ENCODE results near the gene PDE6A.
"Not testable (repeated sequence)": the region's sequence is repeated elsewhere in the genome, so short reads cannot be mapped to it uniquely, and the experiment has no call there.

Gene PDE6A

DNA sequence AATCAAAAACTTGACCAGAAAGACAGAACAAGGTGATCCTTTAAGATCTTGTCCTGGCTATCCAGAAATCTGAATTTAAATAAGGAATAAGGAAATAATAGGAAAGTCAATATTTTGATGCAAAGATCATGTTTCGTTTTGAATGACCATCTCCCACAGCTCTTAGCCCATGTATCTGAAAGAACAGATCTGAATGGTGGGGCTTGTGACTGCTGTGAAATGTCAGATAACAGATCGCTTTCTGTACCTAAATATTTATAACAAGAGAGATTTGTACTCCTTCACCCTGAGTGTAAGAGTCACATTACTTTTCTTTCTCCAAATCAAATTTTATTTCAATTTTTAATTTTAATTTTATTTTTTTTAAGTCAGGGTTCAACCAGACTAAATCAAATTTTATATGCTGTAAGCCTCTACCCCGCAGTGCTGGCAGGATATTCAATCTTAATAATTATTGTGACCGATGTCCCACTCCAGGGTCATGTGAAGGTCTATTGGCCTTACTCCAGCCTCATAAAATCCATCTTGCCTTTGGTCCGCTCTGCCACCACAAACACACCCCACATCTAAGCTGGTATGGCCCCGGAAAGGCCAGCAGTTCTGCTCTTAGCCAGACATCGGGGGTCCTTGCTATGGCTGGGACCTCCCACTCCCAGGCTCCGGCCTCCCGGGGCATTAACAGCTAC, 9.0 kb upstream of the PDE6A start:
- no peaks in the 10 kb centered on the region for H3K4me1 ChIP-seq (ENCODE audit: low read length)
- H3K79me2 ChIP-seq (ENCODE audit: low read length), result no peaks in the 10 kb centered on the region
- no peak overlapping the region for H3K9ac ChIP-seq (ENCODE audit: low read length)
- H3K27ac ChIP-seq (ENCODE audit: low read length), result no peak overlapping the region
- H3K27me3 ChIP-seq (ENCODE audit: low read depth, low read length), result 0 out of 2 replicates have a peak, but pooled peaks cover 2% of the 10 kb centered on the region
- H3K4me3 ChIP-seq (ENCODE audit: low read length), result no peak overlapping the region
- H2AFZ ChIP-seq (ENCODE audit: low read depth, low read length), result no peak overlapping the region
- TF ChIP-seq, protein P1, sequence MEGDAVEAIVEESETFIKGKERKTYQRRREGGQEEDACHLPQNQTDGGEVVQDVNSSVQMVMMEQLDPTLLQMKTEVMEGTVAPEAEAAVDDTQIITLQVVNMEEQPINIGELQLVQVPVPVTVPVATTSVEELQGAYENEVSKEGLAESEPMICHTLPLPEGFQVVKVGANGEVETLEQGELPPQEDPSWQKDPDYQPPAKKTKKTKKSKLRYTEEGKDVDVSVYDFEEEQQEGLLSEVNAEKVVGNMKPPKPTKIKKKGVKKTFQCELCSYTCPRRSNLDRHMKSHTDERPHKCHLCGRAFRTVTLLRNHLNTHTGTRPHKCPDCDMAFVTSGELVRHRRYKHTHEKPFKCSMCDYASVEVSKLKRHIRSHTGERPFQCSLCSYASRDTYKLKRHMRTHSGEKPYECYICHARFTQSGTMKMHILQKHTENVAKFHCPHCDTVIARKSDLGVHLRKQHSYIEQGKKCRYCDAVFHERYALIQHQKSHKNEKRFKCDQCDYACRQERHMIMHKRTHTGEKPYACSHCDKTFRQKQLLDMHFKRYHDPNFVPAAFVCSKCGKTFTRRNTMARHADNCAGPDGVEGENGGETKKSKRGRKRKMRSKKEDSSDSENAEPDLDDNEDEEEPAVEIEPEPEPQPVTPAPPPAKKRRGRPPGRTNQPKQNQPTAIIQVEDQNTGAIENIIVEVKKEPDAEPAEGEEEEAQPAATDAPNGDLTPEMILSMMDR (IDR thresholded peaks at IDR 0.05; ENCODE audit: low read depth, low read length), result no peak
- TF ChIP-seq EZH2phosphoT487 (IDR thresholded peaks at IDR 0.05; ENCODE audit: low read depth), result no peak
- H3K9me3 ChIP-seq (ENCODE audit: insufficient read depth, low read length), result no peaks in the 10 kb centered on the region
- H4K20me1 ChIP-seq (ENCODE audit: insufficient read depth, low read length), result no peaks in the 10 kb centered on the region
- H3K4me2 ChIP-seq (ENCODE audit: low read length), result no peak overlapping the region
- no peaks in the 10 kb centered on the region for H3K36me3 ChIP-seq (replicated peaks; ENCODE audit: low read depth, low read length)

DNA sequence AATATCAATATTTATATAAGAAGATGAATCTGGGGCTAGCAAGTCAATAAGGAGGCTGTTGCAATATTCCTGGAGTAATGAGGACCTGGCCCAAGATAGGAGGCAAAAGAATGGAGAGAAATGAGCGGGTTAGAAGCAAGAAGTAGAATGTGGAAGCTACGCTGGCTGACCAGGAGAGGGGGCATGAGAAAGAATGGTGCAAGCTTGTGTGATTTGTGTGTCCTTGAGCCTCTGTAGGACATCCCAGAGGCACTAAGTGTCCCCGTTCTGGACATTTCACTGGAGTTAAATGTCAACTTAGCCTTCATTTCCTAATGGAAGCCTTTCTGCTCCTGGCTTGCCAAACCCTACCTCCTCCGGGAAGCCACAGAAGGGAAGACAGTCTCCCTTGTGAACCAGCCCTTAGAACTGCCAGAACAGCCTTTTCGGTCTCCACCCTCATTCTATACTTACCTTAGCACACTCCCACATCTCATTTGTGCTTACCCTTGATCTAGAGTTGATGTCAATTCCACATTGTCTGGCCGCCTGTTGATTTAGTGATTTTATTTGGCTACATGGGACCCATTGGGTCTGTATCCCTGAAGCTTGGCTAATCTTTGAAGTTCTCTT, 6.7 kb upstream of the PDE6A start:
- Histone ChIP-seq H2AFZ (ENCODE audit: low read depth, low read length) (no peak overlapping the region), H3K4me2 (ENCODE audit: low read length) (no peak overlapping the region), H3K4me1 (ENCODE audit: low read length) (no peaks in the 10 kb centered on the region), H3K4me3 (ENCODE audit: low read length) (no peak overlapping the region), H3K36me3 (replicated peaks; ENCODE audit: low read depth, low read length) (no peaks in the 10 kb centered on the region), H3K9ac (ENCODE audit: low read length) (no peak overlapping the region), H3K9me3 (ENCODE audit: insufficient read depth, low read length) (no peaks in the 10 kb centered on the region), H3K79me2 (ENCODE audit: low read length) (no peaks in the 10 kb centered on the region), H4K20me1 (ENCODE audit: insufficient read depth, low read length) (no peaks in the 10 kb centered on the region), H3K27me3 (ENCODE audit: low read depth, low read length) (0 out of 2 replicates have a peak, but pooled peaks cover 3% of the 10 kb centered on the region), H3K27ac (ENCODE audit: low read length) (no peak overlapping the region)
- no peak for TF ChIP-seq EZH2phosphoT487 (IDR thresholded peaks at IDR 0.05; ENCODE audit: low read depth)
- TF ChIP-seq, protein P1 (IDR thresholded peaks at IDR 0.05; ENCODE audit: low read depth, low read length), result no peak

DNA sequence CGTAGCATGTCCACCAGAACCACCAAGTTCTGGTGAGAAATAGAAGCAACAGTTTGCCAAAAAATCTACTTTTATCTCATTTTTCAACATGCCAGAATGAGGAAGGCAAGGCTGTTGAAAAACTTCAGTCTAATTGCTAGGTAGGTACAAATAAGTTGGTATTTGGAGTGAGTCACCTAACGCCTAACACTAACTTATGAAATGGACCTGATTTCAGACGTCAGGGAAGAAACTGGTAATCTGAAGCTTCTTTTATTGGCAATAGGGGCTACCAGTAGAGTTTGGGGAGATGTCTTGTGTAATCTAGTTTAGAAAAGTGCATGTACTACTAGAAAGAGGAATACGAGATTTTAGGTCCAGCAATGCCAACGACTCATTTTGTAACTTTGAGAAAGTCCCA, 4.4 kb upstream of the PDE6A start:
- no peak overlapping the region for H3K4me2 ChIP-seq (ENCODE audit: low read length)
- no peaks in the 10 kb centered on the region for H3K79me2 ChIP-seq (ENCODE audit: low read length)
- no peak for TF ChIP-seq EZH2phosphoT487 (IDR thresholded peaks at IDR 0.05; ENCODE audit: low read depth)
- TF ChIP-seq, protein P1 (IDR thresholded peaks at IDR 0.05; ENCODE audit: low read depth, low read length), result no peak
- H3K27ac ChIP-seq (ENCODE audit: low read length), result no peak overlapping the region
- no peaks in the 10 kb centered on the region for H3K4me1 ChIP-seq (ENCODE audit: low read length)
- no peak overlapping the region for H2AFZ ChIP-seq (ENCODE audit: low read depth, low read length)
- H3K9ac ChIP-seq (ENCODE audit: low read length), result no peak overlapping the region
- H4K20me1 ChIP-seq (ENCODE audit: insufficient read depth, low read length), result no peaks in the 10 kb centered on the region
- H3K36me3 ChIP-seq (replicated peaks; ENCODE audit: low read depth, low read length), result no peaks in the 10 kb centered on the region
- H3K9me3 ChIP-seq (ENCODE audit: insufficient read depth, low read length), result no peaks in the 10 kb centered on the region
- H3K27me3 ChIP-seq (ENCODE audit: low read depth, low read length), result 0 out of 2 replicates have a peak, but pooled peaks cover 3% of the 10 kb centered on the region
- no peak overlapping the region for H3K4me3 ChIP-seq (ENCODE audit: low read length)

DNA sequence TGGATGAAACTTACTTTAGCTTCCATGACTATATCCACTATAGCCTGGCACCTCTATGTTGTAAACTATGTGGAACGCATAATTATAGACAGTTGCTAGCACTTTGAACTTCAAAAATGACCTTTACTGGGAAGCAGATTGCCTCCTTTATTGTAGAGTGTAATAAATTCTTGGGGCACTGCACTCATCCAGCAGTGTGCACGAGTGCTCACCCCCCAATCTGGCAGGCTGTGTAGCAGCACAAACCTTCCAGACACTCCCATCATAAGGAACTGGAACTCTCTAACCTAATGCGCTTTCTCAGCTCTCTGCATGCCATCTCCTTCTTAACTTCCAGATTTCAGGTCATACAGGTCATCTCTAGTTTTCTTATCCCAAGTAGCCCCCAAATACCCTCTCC, 1.5 kb upstream of the PDE6A start:
- Histone ChIP-seq H3K4me1 (ENCODE audit: low read length) (no peaks in the 10 kb centered on the region), H3K4me3 (ENCODE audit: low read length) (no peak overlapping the region), H3K9ac (ENCODE audit: low read length) (no peak overlapping the region), H3K27me3 (ENCODE audit: low read depth, low read length) (0 out of 2 replicates have a peak, but pooled peaks cover 3% of the 10 kb centered on the region), H3K79me2 (ENCODE audit: low read length) (no peaks in the 10 kb centered on the region), H2AFZ (ENCODE audit: low read depth, low read length) (no peak overlapping the region), H3K27ac (ENCODE audit: low read length) (no peak overlapping the region), H4K20me1 (ENCODE audit: insufficient read depth, low read length) (no peaks in the 10 kb centered on the region), H3K9me3 (ENCODE audit: insufficient read depth, low read length) (no peaks in the 10 kb centered on the region), H3K4me2 (ENCODE audit: low read length) (no peak overlapping the region), H3K36me3 (replicated peaks; ENCODE audit: low read depth, low read length) (no peaks in the 10 kb centered on the region)
- no peak for TF ChIP-seq EZH2phosphoT487 (IDR thresholded peaks at IDR 0.05; ENCODE audit: low read depth)
- TF ChIP-seq, protein P1 (IDR thresholded peaks at IDR 0.05; ENCODE audit: low read depth, low read length), result no peak

DNA sequence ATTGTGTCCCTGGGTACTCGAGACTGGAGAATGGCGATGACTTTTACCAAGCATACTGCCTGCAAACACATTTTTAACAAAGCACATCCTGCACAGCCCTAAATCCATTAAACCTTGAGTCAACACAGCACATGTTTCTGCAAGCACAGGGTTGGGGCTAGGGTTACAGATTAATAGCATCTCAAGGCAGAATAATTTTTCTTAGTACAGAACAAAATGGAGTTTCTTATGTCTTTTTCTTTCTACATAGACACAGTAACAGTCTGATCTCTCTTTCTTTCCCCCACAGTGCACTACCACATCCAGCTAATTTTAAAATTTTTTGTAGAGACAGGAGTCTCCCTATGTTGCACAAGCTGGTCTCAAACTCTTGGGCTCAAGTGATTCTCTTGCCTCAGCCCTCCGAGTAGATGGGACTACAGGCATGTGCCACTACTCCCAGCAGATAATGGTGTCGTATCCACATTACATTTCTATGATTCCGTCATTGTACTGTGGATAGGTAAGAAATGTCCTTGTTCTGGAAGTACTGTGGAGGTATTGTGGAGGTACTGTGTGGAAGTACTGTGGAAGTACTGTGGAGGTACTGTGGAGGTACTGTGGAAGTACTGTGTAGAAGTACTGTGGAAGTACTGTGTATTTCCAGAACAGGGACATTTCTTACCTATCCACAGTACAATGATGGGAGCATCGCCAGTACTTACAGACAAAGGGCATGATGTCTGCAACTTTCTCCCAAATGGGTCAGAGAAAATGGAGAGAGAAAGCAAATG, 1.2 kb downstream of the PDE6A start:
- H3K9ac ChIP-seq (ENCODE audit: low read length); H3K27ac ChIP-seq (ENCODE audit: low read length); H3K9me3 ChIP-seq (ENCODE audit: insufficient read depth, low read length); H3K4me1 ChIP-seq (ENCODE audit: low read length); H3K4me2 ChIP-seq (ENCODE audit: low read length); H3K79me2 ChIP-seq (ENCODE audit: low read length); H4K20me1 ChIP-seq (ENCODE audit: insufficient read depth, low read length); H3K4me3 ChIP-seq (ENCODE audit: low read length); H2AFZ ChIP-seq (ENCODE audit: low read depth, low read length); H3K36me3 ChIP-seq (replicated peaks; ENCODE audit: low read depth, low read length); H3K27me3 ChIP-seq (ENCODE audit: low read depth, low read length): not testable (repeated sequence)

DNA sequence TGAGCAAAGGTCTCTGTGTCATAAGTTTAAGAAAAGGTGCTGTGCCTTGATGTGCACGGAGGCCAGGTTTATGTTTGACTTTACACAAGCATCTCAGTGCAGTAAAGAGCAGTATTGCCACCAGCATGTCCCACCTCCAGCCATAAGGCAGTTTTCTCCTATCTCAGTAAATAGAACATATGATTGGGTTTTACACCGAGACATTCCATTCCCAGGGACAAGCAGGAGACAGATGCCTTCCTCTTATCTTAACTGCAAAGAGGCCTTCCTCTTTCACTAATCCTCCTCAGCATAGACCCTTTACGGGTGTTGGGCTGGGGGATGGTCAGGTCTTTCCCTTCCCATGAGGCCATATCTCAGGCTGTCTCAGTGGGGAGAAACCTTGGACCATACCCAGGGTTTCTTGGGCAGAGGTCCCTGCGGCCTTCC, 1.8 kb downstream of the PDE6A start:
- not testable (repeated sequence) for H3K4me2 ChIP-seq (ENCODE audit: low read length); H3K79me2 ChIP-seq (ENCODE audit: low read length); H3K27me3 ChIP-seq (ENCODE audit: low read depth, low read length); H2AFZ ChIP-seq (ENCODE audit: low read depth, low read length); H3K4me3 ChIP-seq (ENCODE audit: low read length); H3K36me3 ChIP-seq (replicated peaks; ENCODE audit: low read depth, low read length); H3K27ac ChIP-seq (ENCODE audit: low read length); H3K4me1 ChIP-seq (ENCODE audit: low read length); H4K20me1 ChIP-seq (ENCODE audit: insufficient read depth, low read length); H3K9ac ChIP-seq (ENCODE audit: low read length); H3K9me3 ChIP-seq (ENCODE audit: insufficient read depth, low read length)
